Stimulated activated CD8-positive, alpha-beta memory T cell treated with anti-CD3 and anti-CD28 coated beads, Interleukin-2, amount 100 ng/mL, for 48 hours (primary cell): ENCODE results near the gene SUPT6H.

Experiments used
- DNase-seq, 2 donors: peaks; one replicate each; pipeline ENCODE4 v3.0.0-alpha.2; 2020; ENCODE audit warnings: low read depth in 2 of 2

SUPT6H gene

GRCh38 chr17:28749516-28750177 is 87.6 kb downstream of the SUPT6H start:
- DNase-seq = no peak

GRCh38 chr17:28750178-28751047 is 88.4 kb downstream of the SUPT6H start:
- DNase-seq = peak; percentile 79 to 85

GRCh38 chr17:28751600-28752366 is 89.8 kb downstream of the SUPT6H start:
- no peak for DNase-seq
